Measurements from ENCODE around the gene ZNF236.

GRCh38 chr18:76977108-76977621, 154.8 kb downstream of the ZNF236 start:
- no peak for TF ChIP-seq POLR2A (IDR thresholded peaks at IDR 0.05; ENCODE audit: low read depth, low read length)
- no peak for TF ChIP-seq TAF1 (IDR thresholded peaks at IDR 0.05; ENCODE audit: borderline replicate concordance, low read depth, low read length)
- no peak for TF ChIP-seq POLR2AphosphoS5 (IDR thresholded peaks at IDR 0.05; ENCODE audit: low read depth, low read length)
